ENCODE results near the gene NTF4. TPM values are rescaled to one million over a fixed set of nuclear protein-coding genes. Genes with fewer than 3 reads are reported as not detected.
"Not testable (repeated sequence)": the region's sequence is repeated elsewhere in the genome, so short reads cannot be mapped to it uniquely, and the experiment has no call there.

Gene NTF4
- total and polyA plus RNA-seq, 2 experiments from 2014 or later: 0.94 to 2.7 TPM

DNA sequence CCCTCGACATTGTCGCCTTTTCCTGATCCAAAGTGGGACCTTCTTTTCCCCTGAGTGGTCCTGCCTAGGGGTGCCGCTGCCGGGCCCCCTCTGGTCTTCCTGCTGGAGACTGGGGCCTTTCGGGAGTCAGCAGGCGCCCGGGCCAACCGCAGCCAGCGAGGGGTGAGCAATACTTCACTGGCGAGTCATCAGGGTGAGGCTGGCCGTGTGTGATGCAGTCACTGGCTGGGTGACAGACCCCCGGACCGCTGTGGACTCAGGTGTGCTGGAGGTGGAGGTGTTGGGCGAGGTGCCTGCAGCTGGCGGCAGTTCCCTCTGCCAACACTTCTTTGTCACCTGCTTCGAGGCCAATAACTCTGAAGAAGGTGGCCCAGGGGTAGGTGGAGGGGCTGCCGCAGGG, 22.4 kb downstream of the NTF4 start (continued):
- TF ChIP-seq POLR2AphosphoS5 (IDR thresholded peaks at IDR 0.05; ENCODE audit: low read depth): no peak
- no peak for TF ChIP-seq STAT1 (IDR thresholded peaks at IDR 0.05; ENCODE audit: unreplicated experiment)
- no peak for TF ChIP-seq ZNF114 (CRISPR knock-in tag; IDR thresholded peaks at IDR 0.05)

GRCh38 chr19:49039736-49040135, 24.9 kb downstream of the NTF4 start:
- H3K36me3 Mint-ChIP-seq (ENCODE audit: low read depth); H3K27ac Mint-ChIP-seq; H3K9me3 Mint-ChIP-seq; H3K27me3 ChIP-seq (ENCODE audit: insufficient read depth); H3K4me3 ChIP-seq; H3K4me3 Mint-ChIP-seq; H3K36me3 ChIP-seq (ENCODE audit: insufficient read depth); H3K4me1 Mint-ChIP-seq; H2AFZ ChIP-seq; H3K4me2 ChIP-seq; H3F3A ChIP-seq (replicated peaks; ENCODE audit: low read depth); H4K20me1 ChIP-seq (replicated peaks; ENCODE audit: insufficient read depth); H3K4me1 ChIP-seq (ENCODE audit: insufficient read depth); H3K9me2 ChIP-seq (ENCODE audit: insufficient read depth); H3K79me2 ChIP-seq (replicated peaks; ENCODE audit: insufficient read depth); DNase-seq (ENCODE audit: low spot score); ATAC-seq; H3K27ac ChIP-seq (ENCODE audit: low read depth): not testable (repeated sequence)
- peaks cover 11% of the 10 kb centered on the region for H3K27me3 Mint-ChIP-seq (ENCODE audit: insufficient read depth, low read depth, poor library complexity)

DNA sequence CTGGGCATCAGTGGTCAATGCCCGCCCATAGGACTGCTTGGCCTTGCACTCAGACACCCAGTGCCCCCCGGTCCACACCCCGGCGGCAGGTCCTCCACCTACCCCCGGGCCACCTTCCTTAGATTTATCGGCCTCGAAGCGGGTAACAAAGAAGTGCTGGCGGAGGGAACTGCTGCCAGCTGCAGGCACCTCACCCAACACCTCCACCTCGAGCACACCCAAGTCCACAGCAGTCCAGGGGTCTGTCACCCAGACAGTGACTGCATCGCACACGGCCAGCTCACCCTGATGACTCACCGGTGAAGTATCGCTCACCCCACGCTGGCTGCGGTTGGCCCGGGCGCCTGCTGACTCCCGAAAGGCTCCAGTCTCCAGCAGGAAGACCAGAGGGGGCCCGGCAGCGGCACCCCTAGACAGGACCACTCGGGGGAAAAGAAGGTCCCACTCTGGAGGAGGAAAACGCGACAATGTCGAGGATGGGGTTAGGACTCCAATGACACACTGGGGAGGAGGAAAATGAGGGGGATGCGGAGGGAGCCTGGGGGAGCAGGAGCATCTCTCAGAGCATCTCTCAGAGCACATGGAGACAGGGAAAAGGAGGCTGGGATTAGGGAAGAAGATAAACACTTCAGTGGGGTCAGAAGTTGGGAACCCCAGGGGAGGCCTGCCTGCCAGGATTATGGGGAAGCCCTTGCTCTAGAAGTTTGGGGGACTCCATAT, 25.9 kb downstream of the NTF4 start:
- H4K20me1 ChIP-seq (replicated peaks; ENCODE audit: insufficient read depth); H3K4me3 ChIP-seq; H3K4me1 ChIP-seq (ENCODE audit: insufficient read depth); H3K4me1 Mint-ChIP-seq; DNase-seq (ENCODE audit: low spot score); H3K79me2 ChIP-seq (replicated peaks; ENCODE audit: insufficient read depth); H3K9me3 Mint-ChIP-seq; H3F3A ChIP-seq (replicated peaks; ENCODE audit: low read depth); H3K36me3 ChIP-seq (ENCODE audit: insufficient read depth); H2AFZ ChIP-seq; ATAC-seq; H3K4me2 ChIP-seq; H3K27me3 Mint-ChIP-seq (ENCODE audit: insufficient read depth, low read depth, poor library complexity); H3K4me3 Mint-ChIP-seq; H3K27ac ChIP-seq (ENCODE audit: low read depth); H3K27me3 ChIP-seq (ENCODE audit: insufficient read depth); H3K9me2 ChIP-seq (ENCODE audit: insufficient read depth); H3K36me3 Mint-ChIP-seq (ENCODE audit: low read depth); H3K27ac Mint-ChIP-seq: not testable (repeated sequence)

DNA sequence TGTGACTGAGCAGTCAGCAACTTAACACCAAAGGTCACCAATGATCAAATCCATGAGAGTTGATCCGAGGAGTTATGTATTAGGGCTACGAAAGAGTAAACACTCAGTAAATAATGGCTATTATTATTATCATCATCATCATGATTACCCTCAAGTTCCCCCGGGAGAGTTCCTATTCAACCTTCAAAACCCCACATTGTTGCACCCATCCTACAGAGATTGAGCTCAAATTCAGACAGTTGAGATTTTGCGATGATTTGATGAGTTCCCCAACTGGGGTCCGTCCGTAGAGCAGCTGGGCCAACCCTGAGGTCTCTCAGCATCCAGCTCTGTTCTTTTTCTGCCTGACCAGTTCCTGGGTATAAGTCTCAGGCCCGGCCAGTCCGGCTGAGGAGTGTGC, 26.5 kb downstream of the NTF4 start:
- not testable (repeated sequence) for H3K4me3 Mint-ChIP-seq; H3K9me2 ChIP-seq (ENCODE audit: insufficient read depth); H3K4me2 ChIP-seq; H3K27ac Mint-ChIP-seq; H2AFZ ChIP-seq; H3K4me3 ChIP-seq; ATAC-seq; H3K27ac ChIP-seq (ENCODE audit: low read depth); H3K4me1 ChIP-seq (ENCODE audit: insufficient read depth); H3K27me3 ChIP-seq (ENCODE audit: insufficient read depth); H4K20me1 ChIP-seq (replicated peaks; ENCODE audit: insufficient read depth); H3K36me3 Mint-ChIP-seq (ENCODE audit: low read depth); H3F3A ChIP-seq (replicated peaks; ENCODE audit: low read depth); DNase-seq (ENCODE audit: low spot score); H3K27me3 Mint-ChIP-seq (ENCODE audit: insufficient read depth, low read depth, poor library complexity); H3K9me3 Mint-ChIP-seq; H3K79me2 ChIP-seq (replicated peaks; ENCODE audit: insufficient read depth); H3K4me1 Mint-ChIP-seq; H3K36me3 ChIP-seq (ENCODE audit: insufficient read depth)

DNA sequence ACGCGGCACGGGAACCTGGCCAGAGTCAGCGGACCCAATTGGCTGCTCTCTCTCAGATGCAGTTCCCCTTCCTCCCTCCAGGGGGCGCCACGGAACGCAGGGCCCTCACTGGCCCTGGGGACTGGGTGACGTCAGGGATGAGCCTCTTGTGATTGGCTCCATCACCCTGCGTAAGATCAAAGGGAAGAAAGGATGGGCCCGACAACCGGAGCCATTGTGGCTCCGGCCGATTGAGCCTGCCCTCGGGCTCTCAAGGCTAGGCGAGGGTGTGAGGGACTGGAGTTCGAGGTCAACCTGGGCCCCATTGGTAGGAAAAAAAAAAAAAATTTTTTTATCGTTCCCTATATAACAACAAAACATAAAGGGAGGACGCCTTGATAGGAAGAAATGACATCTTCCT, 27.8 kb downstream of the NTF4 start, which contains the start of gene CGB1:
Gene CGB1 (minus strand): TSS at position 81 of the 400 bp plus-strand sequence. CDS start 184 bp downstream, outside the sequence.
- peaks cover 11% of the 10 kb centered on the region for H3K27me3 Mint-ChIP-seq (ENCODE audit: insufficient read depth, low read depth, poor library complexity)
- not testable (repeated sequence) for H3K9me3 Mint-ChIP-seq; H4K20me1 ChIP-seq (replicated peaks; ENCODE audit: insufficient read depth); H3K27ac ChIP-seq (ENCODE audit: low read depth); H3K4me3 ChIP-seq; H3K4me3 Mint-ChIP-seq; H3K27ac Mint-ChIP-seq; H3K9me2 ChIP-seq (ENCODE audit: insufficient read depth); H3K36me3 Mint-ChIP-seq (ENCODE audit: low read depth); H3K4me1 Mint-ChIP-seq; H3K27me3 ChIP-seq (ENCODE audit: insufficient read depth); H3F3A ChIP-seq (replicated peaks; ENCODE audit: low read depth); H3K79me2 ChIP-seq (replicated peaks; ENCODE audit: insufficient read depth); H3K36me3 ChIP-seq (ENCODE audit: insufficient read depth); H3K4me2 ChIP-seq; H2AFZ ChIP-seq; H3K4me1 ChIP-seq (ENCODE audit: insufficient read depth)
- DNase-seq (ENCODE audit: low spot score): peak; percentile 86
- peak; percentile 81 for ATAC-seq
- TF ChIP-seq CREB1 (CRISPR knock-in tag; IDR thresholded peaks at IDR 0.05; ENCODE audit: low read depth): peak; percentile 87
- TF ChIP-seq, protein P1, sequence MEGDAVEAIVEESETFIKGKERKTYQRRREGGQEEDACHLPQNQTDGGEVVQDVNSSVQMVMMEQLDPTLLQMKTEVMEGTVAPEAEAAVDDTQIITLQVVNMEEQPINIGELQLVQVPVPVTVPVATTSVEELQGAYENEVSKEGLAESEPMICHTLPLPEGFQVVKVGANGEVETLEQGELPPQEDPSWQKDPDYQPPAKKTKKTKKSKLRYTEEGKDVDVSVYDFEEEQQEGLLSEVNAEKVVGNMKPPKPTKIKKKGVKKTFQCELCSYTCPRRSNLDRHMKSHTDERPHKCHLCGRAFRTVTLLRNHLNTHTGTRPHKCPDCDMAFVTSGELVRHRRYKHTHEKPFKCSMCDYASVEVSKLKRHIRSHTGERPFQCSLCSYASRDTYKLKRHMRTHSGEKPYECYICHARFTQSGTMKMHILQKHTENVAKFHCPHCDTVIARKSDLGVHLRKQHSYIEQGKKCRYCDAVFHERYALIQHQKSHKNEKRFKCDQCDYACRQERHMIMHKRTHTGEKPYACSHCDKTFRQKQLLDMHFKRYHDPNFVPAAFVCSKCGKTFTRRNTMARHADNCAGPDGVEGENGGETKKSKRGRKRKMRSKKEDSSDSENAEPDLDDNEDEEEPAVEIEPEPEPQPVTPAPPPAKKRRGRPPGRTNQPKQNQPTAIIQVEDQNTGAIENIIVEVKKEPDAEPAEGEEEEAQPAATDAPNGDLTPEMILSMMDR (conservative IDR thresholded peaks at IDR 0.05; ENCODE audit: low read depth in 2 of 2): peak; percentile 63 to 70
